GM12801 (cell line): Measurements from ENCODE around the gene TBP.

Experiments used
- TF ChIP-seq, protein P1 (sequence below): IDR thresholded peaks from one replicate; pipeline ENCODE4 v1.5.1; 2011; ENCODE audit warnings: control low read depth; ENCODE audit not compliant: insufficient read length; ENCODE audit errors: extremely low read depth

Gene TBP

DNA sequence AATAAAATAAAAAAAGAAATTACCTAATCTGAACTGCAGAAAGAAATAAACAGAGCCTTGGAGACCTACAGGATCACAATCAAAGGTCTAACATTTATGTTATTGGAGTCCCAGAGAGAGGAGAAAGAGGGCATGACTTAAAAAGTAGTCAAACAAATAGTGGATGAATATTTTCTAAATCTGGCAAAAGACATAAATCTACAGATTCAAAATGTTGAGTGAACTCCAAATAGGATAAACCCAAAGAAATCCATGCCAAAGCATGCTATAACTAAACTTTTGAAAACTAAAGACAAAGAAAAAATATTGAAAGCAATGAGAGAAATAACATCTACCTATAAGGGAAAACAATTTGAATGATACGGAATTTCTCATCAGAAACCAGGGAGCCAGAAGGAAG, 39.3 kb upstream of the TBP start:
- TF ChIP-seq, protein P1, sequence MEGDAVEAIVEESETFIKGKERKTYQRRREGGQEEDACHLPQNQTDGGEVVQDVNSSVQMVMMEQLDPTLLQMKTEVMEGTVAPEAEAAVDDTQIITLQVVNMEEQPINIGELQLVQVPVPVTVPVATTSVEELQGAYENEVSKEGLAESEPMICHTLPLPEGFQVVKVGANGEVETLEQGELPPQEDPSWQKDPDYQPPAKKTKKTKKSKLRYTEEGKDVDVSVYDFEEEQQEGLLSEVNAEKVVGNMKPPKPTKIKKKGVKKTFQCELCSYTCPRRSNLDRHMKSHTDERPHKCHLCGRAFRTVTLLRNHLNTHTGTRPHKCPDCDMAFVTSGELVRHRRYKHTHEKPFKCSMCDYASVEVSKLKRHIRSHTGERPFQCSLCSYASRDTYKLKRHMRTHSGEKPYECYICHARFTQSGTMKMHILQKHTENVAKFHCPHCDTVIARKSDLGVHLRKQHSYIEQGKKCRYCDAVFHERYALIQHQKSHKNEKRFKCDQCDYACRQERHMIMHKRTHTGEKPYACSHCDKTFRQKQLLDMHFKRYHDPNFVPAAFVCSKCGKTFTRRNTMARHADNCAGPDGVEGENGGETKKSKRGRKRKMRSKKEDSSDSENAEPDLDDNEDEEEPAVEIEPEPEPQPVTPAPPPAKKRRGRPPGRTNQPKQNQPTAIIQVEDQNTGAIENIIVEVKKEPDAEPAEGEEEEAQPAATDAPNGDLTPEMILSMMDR = no peak

DNA sequence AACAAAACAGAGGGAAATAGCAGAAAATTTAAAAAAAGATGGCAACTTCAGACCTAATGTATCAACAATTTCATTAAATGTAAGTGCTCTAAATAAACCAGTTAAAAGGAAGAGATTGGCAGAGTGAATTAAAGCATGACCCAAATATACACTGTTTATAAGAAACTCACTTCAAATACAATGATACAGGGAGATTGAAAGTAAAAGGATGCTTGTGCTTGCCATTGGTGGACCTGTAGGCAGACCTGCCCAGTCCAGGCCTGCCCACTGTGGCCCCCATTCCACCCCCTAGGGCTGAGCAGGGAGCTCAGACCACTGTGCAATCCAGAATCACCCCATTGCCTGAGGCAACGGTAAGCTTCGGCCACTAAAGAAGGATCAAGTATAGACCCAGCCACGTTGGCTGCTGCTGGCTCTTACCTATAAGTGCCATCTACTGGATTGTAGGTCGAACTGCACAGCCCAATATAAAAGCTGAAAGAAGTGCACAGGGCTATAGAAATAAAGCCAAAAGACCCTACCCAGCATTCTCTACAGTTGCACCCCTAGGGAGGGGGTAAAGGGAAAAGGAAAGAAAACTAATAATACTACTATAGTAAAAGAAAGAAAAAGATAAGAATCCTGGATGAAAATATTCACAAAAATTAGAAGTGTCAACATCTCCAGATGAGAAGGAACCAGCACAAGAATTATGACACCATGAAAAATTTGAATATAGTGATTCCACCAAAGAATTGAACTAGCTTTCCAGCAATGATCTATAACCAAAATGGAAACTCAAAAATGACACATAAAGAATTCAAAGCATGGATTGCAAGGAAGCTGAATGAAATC, 37.2 kb upstream of the TBP start:
- TF ChIP-seq, protein P1 = no peak

GRCh38 chr6:170522565-170523183, 31.5 kb upstream of the TBP start:
- TF ChIP-seq, protein P1 = no peak

DNA sequence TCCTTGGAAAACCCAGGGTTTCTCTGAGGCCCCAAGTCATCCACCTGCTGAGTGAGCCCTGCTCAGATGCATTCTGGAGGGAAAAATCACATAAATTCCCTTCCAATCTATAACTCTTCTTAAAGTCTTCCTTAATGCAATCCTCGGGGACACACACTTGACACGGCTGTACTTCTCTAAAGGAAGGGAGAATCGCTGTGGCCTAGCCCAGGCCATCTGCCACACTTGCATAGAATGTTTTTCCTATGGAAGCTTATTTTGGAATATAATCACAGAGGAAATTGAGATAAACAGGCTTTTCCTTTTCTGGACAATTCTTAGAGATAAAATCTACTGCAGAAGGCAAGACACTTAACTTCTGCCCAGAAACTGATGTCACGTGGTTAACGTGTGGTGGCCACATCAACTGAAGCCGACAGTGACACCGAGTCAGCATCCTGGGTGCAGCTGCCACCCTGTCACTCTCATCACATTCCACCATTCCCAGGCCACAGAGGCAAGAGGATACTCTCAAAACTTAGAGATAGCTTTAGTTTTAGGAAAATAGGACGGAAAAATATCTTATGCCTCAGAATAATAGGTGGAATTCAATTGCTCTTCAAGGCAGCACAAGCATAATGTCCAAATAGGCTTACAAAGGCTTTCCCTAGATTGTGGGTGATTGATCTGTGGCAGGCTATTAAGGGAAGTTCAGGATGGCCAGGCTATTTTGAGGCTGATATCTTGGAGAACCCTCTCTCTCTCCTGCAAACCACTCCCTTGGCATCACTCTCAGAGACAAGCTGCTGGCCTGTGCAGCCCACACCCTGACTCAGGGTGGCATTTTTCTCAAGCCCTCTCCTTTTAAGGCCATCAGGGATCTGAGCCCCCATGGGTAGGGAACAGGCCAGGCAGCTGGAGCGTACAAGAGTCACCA, 30.7 kb upstream of the TBP start:
- TF ChIP-seq, protein P1 = no peak

- TF ChIP-seq, protein P1 = no peak
These were observed 30.0 kb upstream of the TBP start for GRCh38 chr6:170524172-170524502.

DNA sequence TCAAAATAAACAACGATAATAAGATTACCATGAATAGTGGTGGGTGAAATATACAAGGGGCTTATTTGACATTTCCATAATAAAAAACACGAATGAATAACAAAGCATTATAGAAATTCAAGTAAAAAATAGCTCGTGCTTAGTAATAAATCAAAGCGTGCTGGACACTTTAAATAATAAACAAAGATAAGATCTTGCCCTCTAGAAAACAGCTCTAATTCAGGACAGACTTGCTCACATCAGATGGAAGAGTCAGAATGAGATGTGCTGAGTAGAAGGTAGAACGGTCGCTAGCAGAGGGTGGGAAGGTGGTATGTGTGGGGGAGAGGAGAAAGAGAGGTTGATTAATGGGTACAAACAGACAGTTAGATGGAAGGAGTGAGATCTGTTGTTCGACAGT, 28.4 kb upstream of the TBP start:
- TF ChIP-seq, protein P1 = no peak

- TF ChIP-seq, protein P1 = no peak
These were observed 24.2 kb upstream of the TBP start for GRCh38 chr6:170529839-170530469.
